Measurements from ENCODE around the gene LCNL1. TPM values are rescaled to one million over a fixed set of nuclear protein-coding genes. Genes with fewer than 3 reads are reported as not detected.
A peak's percentile ranks its signal among the peaks of the same experiment; 100 is the strongest.

Gene LCNL1
- total and polyA plus RNA-seq, 2 of the 13 experiments (the other 11 are each of a cell fraction or from before 2014, with no cell fraction given): not detected

GRCh38 chr9:137028263-137029057 lies 45.7 kb downstream of the LCNL1 start (continued):
- TF ChIP-seq ZBTB33 (CRISPR knock-in tag; IDR thresholded peaks at IDR 0.05): 0 out of 2 replicates have a peak, but pooled peaks have one; percentile 5
- TF ChIP-seq SALL2 (CRISPR knock-in tag; IDR thresholded peaks at IDR 0.05): 0 out of 2 replicates have a peak, but pooled peaks have one; percentile 9
- TF ChIP-seq ARNT2 (CRISPR knock-in tag; IDR thresholded peaks at IDR 0.05; ENCODE audit: low read depth): 0 out of 2 replicates have a peak, but pooled peaks have one; percentile 14
- TF ChIP-seq LCORL (IDR thresholded peaks at IDR 0.05): no peak
- 0 out of 2 replicates have a peak, but pooled peaks have one; percentile 8 for TF ChIP-seq LCORL (CRISPR knock-in tag; IDR thresholded peaks at IDR 0.05)
- TF ChIP-seq ZSCAN31 (CRISPR knock-in tag; IDR thresholded peaks at IDR 0.05; ENCODE audit: low read depth): peak; percentile 37; the same call in 1 of the 2 replicates
- TF ChIP-seq ZFP91 (CRISPR knock-in tag; IDR thresholded peaks at IDR 0.05; ENCODE audit: borderline replicate concordance): peak; percentile 65
- TF ChIP-seq ARID4A (CRISPR knock-in tag; IDR thresholded peaks at IDR 0.05; ENCODE audit: borderline replicate concordance): peak; percentile 51; the same call in 1 of the 2 replicates
- no peak for TF ChIP-seq ZFP1 (CRISPR knock-in tag; IDR thresholded peaks at IDR 0.05)
- TF ChIP-seq ZNF275 (CRISPR knock-in tag; IDR thresholded peaks at IDR 0.05; ENCODE audit: borderline replicate concordance): no peak
- no peak for TF ChIP-seq KDM5A (IDR thresholded peaks at IDR 0.05; ENCODE audit: borderline replicate concordance, low read length)
- 0 out of 2 replicates have a peak, but pooled peaks have one; percentile 70 for TF ChIP-seq ZNF446 (CRISPR knock-in tag; IDR thresholded peaks at IDR 0.05)
- TF ChIP-seq ZMYM4 (CRISPR knock-in tag; IDR thresholded peaks at IDR 0.05): peak; percentile 10; the same call in 1 of the 2 replicates
- peak; percentile 52; the same call in 1 of the 2 replicates for TF ChIP-seq HDAC1 (CRISPR knock-in tag; IDR thresholded peaks at IDR 0.05)
- peak; percentile 58 for TF ChIP-seq HNRNPLL (IDR thresholded peaks at IDR 0.05; ENCODE audit: low read depth, low read length, poor library complexity, severe bottlenecking)
- no peak; the same call in none of the 2 replicates for TF ChIP-seq ZFX (CRISPR knock-in tag; IDR thresholded peaks at IDR 0.05; ENCODE audit: low read depth)
- TF ChIP-seq ZNF709 (CRISPR knock-in tag; IDR thresholded peaks at IDR 0.05): 0 out of 2 replicates have a peak, but pooled peaks have one; percentile 32
- TF ChIP-seq ZNF350 (CRISPR knock-in tag; IDR thresholded peaks at IDR 0.05; ENCODE audit: borderline replicate concordance, low read depth): 0 out of 2 replicates have a peak, but pooled peaks have one; percentile 13
- TF ChIP-seq THAP11 (CRISPR knock-in tag; IDR thresholded peaks at IDR 0.05): no peak
